ENCODE results near the gene CLEC14A.

DNA sequence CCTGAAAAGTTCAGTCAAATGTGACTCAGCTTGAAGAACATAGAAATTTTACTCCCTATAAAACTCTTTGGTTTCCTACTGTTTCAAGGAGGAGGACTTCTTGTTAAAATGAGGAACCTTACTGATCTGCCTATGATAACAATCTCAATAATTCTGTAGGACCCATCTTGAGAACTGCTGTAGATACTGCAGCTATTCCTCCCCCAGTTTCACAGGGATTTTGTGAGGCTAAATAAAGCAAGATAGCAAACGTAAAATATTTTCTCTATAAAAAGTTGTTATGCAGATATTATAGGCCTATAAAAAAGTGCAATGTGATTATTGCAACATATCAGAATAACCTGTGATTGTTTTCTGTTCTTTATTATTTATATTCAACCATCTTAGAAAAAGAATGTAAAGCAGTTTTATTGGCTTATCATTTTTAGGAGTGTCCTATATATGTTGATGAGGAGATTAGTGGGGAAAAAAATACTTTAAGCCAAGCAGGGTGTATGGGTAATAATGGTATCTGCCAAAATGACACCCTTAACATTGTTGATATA is 12.1 kb downstream of the CLEC14A start:
- TF ChIP-seq, protein P1, sequence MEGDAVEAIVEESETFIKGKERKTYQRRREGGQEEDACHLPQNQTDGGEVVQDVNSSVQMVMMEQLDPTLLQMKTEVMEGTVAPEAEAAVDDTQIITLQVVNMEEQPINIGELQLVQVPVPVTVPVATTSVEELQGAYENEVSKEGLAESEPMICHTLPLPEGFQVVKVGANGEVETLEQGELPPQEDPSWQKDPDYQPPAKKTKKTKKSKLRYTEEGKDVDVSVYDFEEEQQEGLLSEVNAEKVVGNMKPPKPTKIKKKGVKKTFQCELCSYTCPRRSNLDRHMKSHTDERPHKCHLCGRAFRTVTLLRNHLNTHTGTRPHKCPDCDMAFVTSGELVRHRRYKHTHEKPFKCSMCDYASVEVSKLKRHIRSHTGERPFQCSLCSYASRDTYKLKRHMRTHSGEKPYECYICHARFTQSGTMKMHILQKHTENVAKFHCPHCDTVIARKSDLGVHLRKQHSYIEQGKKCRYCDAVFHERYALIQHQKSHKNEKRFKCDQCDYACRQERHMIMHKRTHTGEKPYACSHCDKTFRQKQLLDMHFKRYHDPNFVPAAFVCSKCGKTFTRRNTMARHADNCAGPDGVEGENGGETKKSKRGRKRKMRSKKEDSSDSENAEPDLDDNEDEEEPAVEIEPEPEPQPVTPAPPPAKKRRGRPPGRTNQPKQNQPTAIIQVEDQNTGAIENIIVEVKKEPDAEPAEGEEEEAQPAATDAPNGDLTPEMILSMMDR (conservative IDR thresholded peaks at IDR 0.05; ENCODE audit: low read depth, low read length), result no peak
- TF ChIP-seq EZH2 (IDR thresholded peaks at IDR 0.05; ENCODE audit: borderline replicate concordance, low read depth, low read length, poor library complexity, severe bottlenecking), result no peak
